Astrocyte (in vitro differentiated cells and primary cell): ENCODE measurements around the gene A3GALT2. TPM values are rescaled to one million over a fixed set of nuclear protein-coding genes. Genes with fewer than 3 reads are reported as not detected.

Source experiments
- DNase-seq: peaks from one replicate; pipeline ENCODE4 v3.0.0-alpha.2; 2010; ENCODE audit warnings: low read depth
- FAIRE-seq: peaks from 2 replicates; lab custom pipeline; 2011; peaks lifted over from hg19 to GRCh38; lab: Jason Lieb, UNC
- H2AFZ ChIP-seq: 2 replicates; pipeline ENCODE4 v1.6.0; 2012; ENCODE audit warnings: low read depth, low read length, inconsistent platforms
- H3K27ac ChIP-seq: 2 replicates; pipeline ENCODE4 v1.5.1; 2011; ENCODE audit warnings: low read depth, low read length, inconsistent platforms
- H3K27me3 ChIP-seq: 2 replicates; pipeline ENCODE4 v1.6.0; 2011; ENCODE audit warnings: low read length, inconsistent platforms; ENCODE audit not compliant: insufficient read depth
- H3K36me3 ChIP-seq: 2 replicates; pipeline ENCODE4 v1.5.1; 2011; ENCODE audit warnings: low read length, inconsistent platforms; ENCODE audit not compliant: insufficient read depth
- H3K4me1 ChIP-seq: 2 replicates; pipeline ENCODE4 v1.5.1; 2011; ENCODE audit warnings: low read length, inconsistent platforms; ENCODE audit not compliant: insufficient read depth
- H3K4me2 ChIP-seq: 2 replicates; pipeline ENCODE4 v1.6.0; 2012; ENCODE audit warnings: low read length, inconsistent platforms
- H3K4me3 ChIP-seq: 2 replicates; pipeline ENCODE4 v1.5.1; 2011; ENCODE audit warnings: low read depth, mild to moderate bottlenecking, low read length, inconsistent platforms; ENCODE audit not compliant: insufficient read depth
- H3K79me2 ChIP-seq: 2 replicates; pipeline ENCODE4 v1.6.0; 2012; ENCODE audit warnings: mild to moderate bottlenecking, low read length, inconsistent platforms; ENCODE audit not compliant: insufficient read depth
- H3K9ac ChIP-seq: 2 replicates; pipeline ENCODE4 v1.6.0; 2012; ENCODE audit warnings: mild to moderate bottlenecking, low read length, inconsistent platforms
- H3K9me3 ChIP-seq: 2 replicates; pipeline ENCODE4 v1.5.1; 2012; ENCODE audit warnings: low read depth, mild to moderate bottlenecking, low read length, inconsistent platforms; ENCODE audit not compliant: insufficient read depth
- H4K20me1 ChIP-seq: 2 replicates; pipeline ENCODE4 v1.6.0; 2012; ENCODE audit warnings: low read length, inconsistent platforms; ENCODE audit not compliant: insufficient read depth
- H3K27ac Mint-ChIP-seq: one replicate; pipeline ENCODE4 v1.8.0; 2021; ENCODE audit warnings: mild to moderate bottlenecking, mixed read lengths; ENCODE audit not compliant: unreplicated experiment
- H3K27me3 Mint-ChIP-seq: one replicate; pipeline ENCODE4 v1.8.0; 2021; ENCODE audit warnings: low read depth, mixed read lengths; ENCODE audit not compliant: unreplicated experiment
- H3K36me3 Mint-ChIP-seq: one replicate; pipeline ENCODE4 v1.8.0; 2021; ENCODE audit warnings: low read depth, mixed read lengths; ENCODE audit not compliant: unreplicated experiment
- H3K4me1 Mint-ChIP-seq: one replicate; pipeline ENCODE4 v1.8.0; 2021; ENCODE audit warnings: low read depth, mixed read lengths; ENCODE audit not compliant: unreplicated experiment
- H3K4me3 Mint-ChIP-seq: one replicate; pipeline ENCODE4 v1.8.0; 2021; ENCODE audit warnings: mild to moderate bottlenecking, moderate library complexity, mixed read lengths; ENCODE audit not compliant: unreplicated experiment
- H3K9me3 Mint-ChIP-seq: one replicate; pipeline ENCODE4 v1.8.0; 2021; ENCODE audit warnings: mild to moderate bottlenecking, mixed read lengths; ENCODE audit not compliant: unreplicated experiment
- CTCF ChIP-seq: IDR thresholded peaks from 2 replicates; pipeline ENCODE4 v1.5.1; 2011; ENCODE audit warnings: low read depth, mild to moderate bottlenecking, inconsistent platforms, low read length, moderate library complexity; ENCODE audit not compliant: insufficient read depth
- EZH2 ChIP-seq: IDR thresholded peaks from 2 replicates; pipeline ENCODE4 v1.6.1; 2012; ENCODE audit warnings: mild to moderate bottlenecking, low read length, inconsistent platforms; ENCODE audit not compliant: insufficient read depth
- total RNA-seq: library from RNA; stranded (reverse); gene quantifications from 2 replicates; pipeline ENCODE4 v1.2.1, GENCODE V29; 2021

The A3GALT2 gene
- total RNA-seq, 1 donor from 2014 or later, result not detected

GRCh38 chr1:33305816-33306652, 14.9 kb downstream of the A3GALT2 start:
- no peaks in the 10 kb centered on the region for H3K79me2 ChIP-seq
- FAIRE-seq (no peak), DNase-seq (no peak)
- no peak overlapping the region for H3K27ac ChIP-seq
- no peak overlapping the region for H3K4me3 Mint-ChIP-seq
- TF ChIP-seq EZH2 (no peak), CTCF (no peak)
- peak overlapping the region; percentile 79 for H3K4me2 ChIP-seq
- H3K27me3 Mint-ChIP-seq, result peaks cover 7% of the 10 kb centered on the region
- H3K9me3 ChIP-seq, result no peaks in the 10 kb centered on the region
- no peak overlapping the region for H3K27ac Mint-ChIP-seq
- H3K36me3 ChIP-seq, result no peaks in the 10 kb centered on the region
- H3K9ac ChIP-seq, result peak overlapping the region; percentile 23
- no peaks in the 10 kb centered on the region for H3K27me3 ChIP-seq
- no peaks in the 10 kb centered on the region for H4K20me1 ChIP-seq
- peaks cover 11% of the 10 kb centered on the region for H3K4me1 ChIP-seq
- H2AFZ ChIP-seq, result peak overlapping the region; percentile 79
- peaks cover 4% of the 10 kb centered on the region for H3K9me3 Mint-ChIP-seq
- peaks cover 17% of the 10 kb centered on the region for H3K36me3 Mint-ChIP-seq
- no peak overlapping the region for H3K4me3 ChIP-seq
- H3K4me1 Mint-ChIP-seq, result no peaks in the 10 kb centered on the region

- Mint-ChIP-seq H3K9me3 (peaks cover 2% of the 10 kb centered on the region), H3K27ac (no peak overlapping the region), H3K4me3 (no peak overlapping the region), H3K27me3 (peaks cover 4% of the 10 kb centered on the region), H3K36me3 (peaks cover 21% of the 10 kb centered on the region), H3K4me1 (peaks cover 2% of the 10 kb centered on the region)
- no peaks in the 10 kb centered on the region for H3K9me3 ChIP-seq
- H2AFZ ChIP-seq, result no peak overlapping the region
- no peak overlapping the region for H3K27ac ChIP-seq
- H3K27me3 ChIP-seq, result no peaks in the 10 kb centered on the region
- peaks cover 13% of the 10 kb centered on the region for H3K4me1 ChIP-seq
- FAIRE-seq, result no peak
- H3K36me3 ChIP-seq, result no peaks in the 10 kb centered on the region
- H3K79me2 ChIP-seq, result no peaks in the 10 kb centered on the region
- TF ChIP-seq CTCF (no peak), EZH2 (no peak)
- no peak overlapping the region for H3K9ac ChIP-seq
- H3K4me2 ChIP-seq, result no peak overlapping the region
- H3K4me3 ChIP-seq, result no peak overlapping the region
- DNase-seq, result no peak
- no peaks in the 10 kb centered on the region for H4K20me1 ChIP-seq
Measured at GRCh38 chr1:33305016-33305415, 15.9 kb downstream of the A3GALT2 start.

- H3K36me3 ChIP-seq, result no peaks in the 10 kb centered on the region
- DNase-seq (no peak), FAIRE-seq (no peak)
- TF ChIP-seq EZH2 (no peak), CTCF (no peak)
- H3K4me3 Mint-ChIP-seq, result no peak overlapping the region
- H3K9me3 Mint-ChIP-seq, result no peaks in the 10 kb centered on the region
- no peaks in the 10 kb centered on the region for H3K27me3 ChIP-seq
- H3K9me3 ChIP-seq, result no peaks in the 10 kb centered on the region
- H3K4me1 ChIP-seq, result peaks cover 13% of the 10 kb centered on the region
- peaks cover 2% of the 10 kb centered on the region for H3K4me1 Mint-ChIP-seq
- no peak overlapping the region for H3K4me2 ChIP-seq
- H3K4me3 ChIP-seq, result no peak overlapping the region
- peaks cover 4% of the 10 kb centered on the region for H3K27me3 Mint-ChIP-seq
- no peaks in the 10 kb centered on the region for H3K79me2 ChIP-seq
- H4K20me1 ChIP-seq, result no peaks in the 10 kb centered on the region
- no peak overlapping the region for H3K27ac ChIP-seq
- peaks cover 24% of the 10 kb centered on the region for H3K36me3 Mint-ChIP-seq
- no peak overlapping the region for H3K9ac ChIP-seq
- H2AFZ ChIP-seq, result no peak overlapping the region
- H3K27ac Mint-ChIP-seq, result no peak overlapping the region
Measured at GRCh38 chr1:33302325-33302724, 18.6 kb downstream of the A3GALT2 start.
